WTC11 (cell line): Measurements from ENCODE around the gene CST5. TPM values are rescaled to one million over a fixed set of nuclear protein-coding genes. Genes with fewer than 3 reads are reported as not detected.

Experiments used
- ATAC-seq: fragments of 200-7000 bp; cut with Tn5 transposase; 2 replicates; pipeline ENCODE4 v1.10.0; 2021; ENCODE audit warnings: mild to moderate bottlenecking, moderate library complexity
- CTCF ChIA-PET: fragments of 300-600 bp; sonication (Branson Sonifier 250); formaldehyde crosslinking; loops from one replicate; lab custom pipeline; 2021; ENCODE audit warnings: antibody characterized with exemption; lab: Charles Lee
- POLR2A ChIA-PET: fragments of 350-600 bp; sonication (Branson Sonifier 250); formaldehyde crosslinking; loops from one replicate; lab custom pipeline; 2021; ENCODE audit warnings: antibody characterized with exemption; lab: Charles Lee
- DNase-seq: peaks from one replicate; pipeline ENCODE4 v3.0.0; 2021; ENCODE audit warnings: low spot score
- H3K27ac Mint-ChIP-seq: 2 replicates; pipeline ENCODE4 v1.8.0; 2021; ENCODE audit warnings: mixed read lengths
- H3K27me3 Mint-ChIP-seq: 2 replicates; pipeline ENCODE4 v1.8.0; 2021; ENCODE audit warnings: low read depth, mild to moderate bottlenecking, moderate library complexity, mixed read lengths
- H3K36me3 Mint-ChIP-seq: 2 replicates; pipeline ENCODE4 v1.8.0; 2021; ENCODE audit warnings: mixed read lengths
- H3K4me1 Mint-ChIP-seq: 2 replicates; pipeline ENCODE4 v1.8.0; 2022; ENCODE audit warnings: mixed read lengths
- H3K4me3 Mint-ChIP-seq: 2 replicates; pipeline ENCODE4 v1.8.0; 2021; ENCODE audit warnings: mild to moderate bottlenecking, moderate library complexity, mixed read lengths
- H3K9me3 Mint-ChIP-seq: 2 replicates; pipeline ENCODE4 v1.8.0; 2021; ENCODE audit warnings: mixed read lengths
- CREB1 ChIP-seq: sonication (generic); formaldehyde crosslinking; IDR thresholded peaks from 2 replicates; pipeline ENCODE4 v1.8.0; 2023; ENCODE audit warnings: mild to moderate bottlenecking, missing genetic modification reagents
- E2F1 ChIP-seq: sonication (generic); formaldehyde crosslinking; IDR thresholded peaks from 2 replicates; pipeline ENCODE4 v1.8.0; 2022; ENCODE audit warnings: mild to moderate bottlenecking, missing genetic modification reagents
- E2F5 ChIP-seq: sonication (generic); formaldehyde crosslinking; IDR thresholded peaks from 2 replicates; pipeline ENCODE4 v1.8.1; 2022; ENCODE audit warnings: mild to moderate bottlenecking, moderate library complexity, missing genetic modification reagents
- ESRRA ChIP-seq: sonication (generic); formaldehyde crosslinking; IDR thresholded peaks from 2 replicates; pipeline ENCODE4 v1.8.1; 2022; ENCODE audit warnings: mild to moderate bottlenecking, missing genetic modification reagents, borderline replicate concordance
- FOXP4 ChIP-seq: sonication (generic); formaldehyde crosslinking; IDR thresholded peaks from 2 replicates; pipeline ENCODE4 v1.8.0; 2022; ENCODE audit warnings: mild to moderate bottlenecking, missing genetic modification reagents
- GRHL2 ChIP-seq: fragments of 250-450 bp; sonication (Bioruptor Pico); IDR thresholded peaks from 2 replicates; pipeline ENCODE4 v1.8.0; 2022; ENCODE audit warnings: mild to moderate bottlenecking, moderate library complexity; ENCODE audit not compliant: insufficient replicate concordance, severe bottlenecking
- JAZF1 ChIP-seq: fragments of 250-450 bp; sonication (Bioruptor Pico); IDR thresholded peaks from 2 replicates; pipeline ENCODE4 v1.9.0; 2021; ENCODE audit warnings: moderate library complexity, mild to moderate bottlenecking, inconsistent platforms
- JUN ChIP-seq: sonication (generic); formaldehyde crosslinking; IDR thresholded peaks from 2 replicates; pipeline ENCODE4 v1.8.0; 2023; ENCODE audit warnings: mild to moderate bottlenecking, missing genetic modification reagents
- KAT7 ChIP-seq: sonication (generic); formaldehyde crosslinking; IDR thresholded peaks from 2 replicates; pipeline ENCODE4 v1.8.1; 2023; ENCODE audit warnings: missing genetic modification reagents, mild to moderate bottlenecking, borderline replicate concordance
- NR1H2 ChIP-seq: sonication (generic); formaldehyde crosslinking; IDR thresholded peaks from 2 replicates; pipeline ENCODE4 v1.9.0; 2021; ENCODE audit warnings: mild to moderate bottlenecking, moderate library complexity, missing genetic modification reagents
- RORB ChIP-seq: fragments of 250-450 bp; sonication (Bioruptor Pico); IDR thresholded peaks from 2 replicates; pipeline ENCODE4 v1.9.0; 2021; ENCODE audit warnings: mild to moderate bottlenecking
- SMAD4 ChIP-seq: sonication (generic); formaldehyde crosslinking; IDR thresholded peaks from 2 replicates; pipeline ENCODE4 v1.8.0; 2022; ENCODE audit warnings: mild to moderate bottlenecking, missing genetic modification reagents
- TEAD1 ChIP-seq: sonication (generic); formaldehyde crosslinking; IDR thresholded peaks from 2 replicates; pipeline ENCODE4 v1.8.0; 2022; ENCODE audit warnings: mild to moderate bottlenecking, missing genetic modification reagents
- ZNF138 ChIP-seq: sonication (generic); formaldehyde crosslinking; conservative IDR thresholded peaks from 2 replicates; pipeline ENCODE4 v1.8.1; 2022; ENCODE audit warnings: mild to moderate bottlenecking, moderate library complexity, missing genetic modification reagents
- ZNF232 ChIP-seq: sonication (generic); formaldehyde crosslinking; IDR thresholded peaks from 2 replicates; pipeline ENCODE4 v1.8.0; 2022; ENCODE audit warnings: mild to moderate bottlenecking, missing genetic modification reagents
- ZNF423 ChIP-seq: fragments of 250-450 bp; sonication (Bioruptor Pico); IDR thresholded peaks from 2 replicates; pipeline ENCODE4 v2.1.2; 2022; ENCODE audit warnings: mild to moderate bottlenecking, moderate library complexity
- ZNF671 ChIP-seq: fragments of 250-450 bp; sonication (Bioruptor Pico); IDR thresholded peaks from 2 replicates; pipeline ENCODE4 v1.8.0; 2021; ENCODE audit warnings: mild to moderate bottlenecking
- total RNA-seq: library from RNA; stranded (reverse); gene quantifications from 3 replicates; pipeline ENCODE4 v1.2.3, GENCODE V29; 2021

Gene CST5
- total RNA-seq, 1 experiment from 2014 or later: not detected

- TF ChIP-seq FOXP4 (CRISPR knock-in tag) (no peak), ZNF232 (no peak), GRHL2 (CRISPR knock-in tag) (no peak)
- TF ChIP-seq, all 79 proteins: peak for 0
These were observed 43.8 kb upstream of the CST5 start (continued) for GRCh38 chr20:23923311-23923710.

- no peaks in the 10 kb centered on the region for H3K9me3 Mint-ChIP-seq
- no peaks in the 10 kb centered on the region; the same call in 1 of the 2 replicates for H3K27me3 Mint-ChIP-seq
- peaks cover 11% of the 10 kb centered on the region for H3K4me1 Mint-ChIP-seq
- no peak overlapping the region for H3K27ac Mint-ChIP-seq
- no peak overlapping the region for H3K4me3 Mint-ChIP-seq
- TF ChIP-seq TEAD1 (CRISPR knock-in tag) (no peak), JUN (CRISPR knock-in tag) (no peak), ZNF138 (CRISPR knock-in tag) (no peak), KAT7 (CRISPR knock-in tag) (no peak)
- TF ChIP-seq, all 79 proteins: peak for 0
- ChIA-PET CTCF (no interaction called here), POLR2A (no interaction called here)
- DNase-seq: no peak
- no peaks in the 10 kb centered on the region for H3K36me3 Mint-ChIP-seq
- ATAC-seq: no peak
These were observed 41.1 kb upstream of the CST5 start for GRCh38 chr20:23920408-23921325.

- no peaks in the 10 kb centered on the region; the same call in 1 of the 2 replicates for H3K27me3 Mint-ChIP-seq
- peaks cover 5% of the 10 kb centered on the region for H3K9me3 Mint-ChIP-seq
- ChIA-PET CTCF (interaction anchor here (1.5 kb wide), 1 partner anchor 120 kb away, joined by 3 read pairs; no protein-coding TSS in a partner anchor), POLR2A (no interaction called here)
- H3K36me3 Mint-ChIP-seq: no peaks in the 10 kb centered on the region
- H3K27ac Mint-ChIP-seq: no peak overlapping the region
- H3K4me3 Mint-ChIP-seq: no peak overlapping the region
- no peak for DNase-seq
- no peak for TF ChIP-seq ESRRA (CRISPR knock-in tag)
- no peak for TF ChIP-seq ZNF671 (CRISPR knock-in tag)
- no peak for TF ChIP-seq E2F5 (CRISPR knock-in tag)
- TF ChIP-seq RORB (CRISPR knock-in tag): no peak
- TF ChIP-seq E2F1 (CRISPR knock-in tag): no peak
- no peak for TF ChIP-seq SMAD4 (CRISPR knock-in tag)
- H3K4me1 Mint-ChIP-seq: peaks cover 11% of the 10 kb centered on the region
- ATAC-seq: no peak
These were observed 39.3 kb upstream of the CST5 start for GRCh38 chr20:23918896-23919295.

GRCh38 chr20:23918101-23918862, 38.7 kb upstream of the CST5 start:
- no peak for DNase-seq
- TF ChIP-seq SMAD4 (CRISPR knock-in tag): no peak
- no peak for TF ChIP-seq NR1H2 (CRISPR knock-in tag)
- TF ChIP-seq ZNF423: 0 out of 2 replicates have a peak, but pooled peaks have one; percentile 36
- TF ChIP-seq CREB1 (CRISPR knock-in tag): no peak
- no peak for TF ChIP-seq JAZF1
- H3K4me3 Mint-ChIP-seq: no peak overlapping the region
- H3K4me1 Mint-ChIP-seq: peaks cover 11% of the 10 kb centered on the region
- ChIA-PET POLR2A (no interaction called here), CTCF (interaction anchor here (1.5 kb wide), 1 partner anchor 119 kb away, joined by 3 read pairs; no protein-coding TSS in a partner anchor)
- no peak; the same call in 1 of the 2 replicates for ATAC-seq
- H3K27me3 Mint-ChIP-seq: no peaks in the 10 kb centered on the region; the same call in 1 of the 2 replicates
- no peaks in the 10 kb centered on the region for H3K36me3 Mint-ChIP-seq
- no peak overlapping the region; the same call in 1 of the 2 replicates for H3K27ac Mint-ChIP-seq
- peaks cover 8% of the 10 kb centered on the region for H3K9me3 Mint-ChIP-seq
